Endothelial cell of umbilical vein (primary cell): Measurements from ENCODE around the gene EPB41L4B. TPM values are rescaled to one million over a fixed set of nuclear protein-coding genes. Genes with fewer than 3 reads are reported as not detected.

Source experiments
- BruUV-seq: library from RNA; stranded (reverse); fragments of 400-500 nt; replicated peaks from 2 replicates; lab custom pipeline; 2021; lab: Mats Ljungman, UMichigan
- CTCF ChIA-PET: fragments of 300-600, 350-600 bp; sonication (Branson Sonifier 250); formaldehyde crosslinking; loops from one replicate; lab custom pipeline; 2021; ENCODE audit warnings: antibody characterized with exemption, inconsistent platforms; lab: Charles Lee
- POLR2A ChIA-PET: fragments of 300-600, 350-600 bp; sonication (Branson Sonifier 250); formaldehyde crosslinking; loops from one replicate; lab custom pipeline; 2021; ENCODE audit warnings: antibody characterized with exemption, inconsistent platforms; lab: Charles Lee
- DNase-seq: peaks from one replicate; pipeline ENCODE4 v3.0.0-alpha.2; 2011; ENCODE audit warnings: low read depth, low spot score
- FAIRE-seq: peaks from 2 replicates; lab custom pipeline; 2011; peaks lifted over from hg19 to GRCh38; lab: Jason Lieb, UNC
- H2AFZ ChIP-seq: 2 replicates; pipeline ENCODE4 v1.6.0; 2012; ENCODE audit warnings: low read depth, low read length, control low read depth, inconsistent platforms
- H3K27ac ChIP-seq: 2 replicates; pipeline ENCODE4 v1.5.1; 2011; ENCODE audit warnings: low read depth, mild to moderate bottlenecking, control low read depth, low read length, moderate library complexity; ENCODE audit not compliant: insufficient read depth
- H3K27me3 ChIP-seq, 2 experiments: 2 replicates each; pipeline versions ENCODE4 v1.6.0 to v1.6.1; 2011; ENCODE audit warnings: low read length in 2 of 2, mixed read lengths in 1 of 2; ENCODE audit not compliant: control insufficient read depth in 2 of 2, insufficient read depth in 2 of 2
- H3K36me3 ChIP-seq, 2 experiments: 2 replicates in 1 of 2; 3 replicates in 1 of 2; pipeline ENCODE4 v1.5.1; 2011; ENCODE audit warnings: low read length in 2 of 2, mild to moderate bottlenecking in 1 of 2, moderate library complexity in 1 of 2; ENCODE audit not compliant: control insufficient read depth in 2 of 2, insufficient read depth in 2 of 2; ENCODE audit errors: extremely low read depth in 1 of 2
- H3K4me1 ChIP-seq: 3 replicates; pipeline ENCODE4 v1.5.1; 2011; ENCODE audit warnings: mild to moderate bottlenecking, low read length; ENCODE audit not compliant: control insufficient read depth, insufficient read depth; ENCODE audit errors: extremely low read depth
- H3K4me2 ChIP-seq: 2 replicates; pipeline ENCODE4 v1.6.1; 2011; ENCODE audit warnings: low read length, control low read depth, mixed read lengths; ENCODE audit not compliant: insufficient read depth
- H3K4me3 ChIP-seq, 3 experiments: fragments of 200-600 bp in 1 of 3; sonication (generic), shearing (Covaris generic) in 1 of 3; replicated peaks in 1 of 3; 2 replicates each; pipeline ENCODE4 v1.5.1; 2011 to 2016; ENCODE audit warnings: control low read depth in 3 of 3, low read length in 3 of 3, mild to moderate bottlenecking in 2 of 3, inconsistent platforms in 1 of 3, low read depth in 1 of 3, moderate library complexity in 1 of 3; ENCODE audit not compliant: insufficient read depth in 1 of 3
- H3K79me2 ChIP-seq: 2 replicates; pipeline ENCODE4 v1.6.0; 2012; ENCODE audit warnings: low read length, inconsistent platforms; ENCODE audit not compliant: control insufficient read depth, insufficient read depth
- H3K9ac ChIP-seq: replicated peaks from 2 replicates; pipeline ENCODE3; 2011; ENCODE audit warnings: low read length, control low read depth; ENCODE audit not compliant: insufficient read depth; ENCODE audit errors: extremely low read depth
- H3K9me1 ChIP-seq: replicated peaks from 3 replicates; pipeline ENCODE4 v1.6.0; 2011; ENCODE audit warnings: mild to moderate bottlenecking, low read length; ENCODE audit not compliant: control insufficient read depth, insufficient read depth; ENCODE audit errors: extremely low read depth
- H3K9me3 ChIP-seq: replicated peaks from 2 replicates; pipeline ENCODE4 v1.5.1; 2012; ENCODE audit warnings: low read length, inconsistent platforms; ENCODE audit not compliant: control insufficient read depth, insufficient read depth
- H4K20me1 ChIP-seq: replicated peaks from 2 replicates; pipeline ENCODE3; 2011; ENCODE audit warnings: mild to moderate bottlenecking, low read length; ENCODE audit not compliant: control insufficient read depth, insufficient read depth; ENCODE audit errors: extremely low read depth
- CTCF ChIP-seq, 2 donors: IDR thresholded peaks; 1 replicate in 1 of 2; 2 replicates in 1 of 2; pipeline ENCODE4 v1.5.1; 2011; ENCODE audit warnings: low read length in 2 of 2, mild to moderate bottlenecking in 2 of 2, moderate library complexity in 2 of 2, control low read depth in 1 of 2, inconsistent platforms in 1 of 2, low read depth in 1 of 2; ENCODE audit not compliant: insufficient read depth in 1 of 2; ENCODE audit errors: extremely low read depth in 1 of 2
- EZH2 ChIP-seq: IDR thresholded peaks from 2 replicates; pipeline ENCODE4 v1.6.1; 2012; ENCODE audit warnings: borderline replicate concordance, low read depth, mild to moderate bottlenecking, moderate library complexity, low read length, inconsistent platforms; ENCODE audit not compliant: severe bottlenecking
- FOS ChIP-seq: IDR thresholded peaks from 2 replicates; pipeline ENCODE4 v1.6.1; 2011; ENCODE audit warnings: mild to moderate bottlenecking, low read length, moderate library complexity, borderline replicate concordance; ENCODE audit not compliant: insufficient read depth
- GATA2 ChIP-seq: IDR thresholded peaks from 2 replicates; pipeline ENCODE4 v1.7.0; 2011; ENCODE audit warnings: low read depth, mild to moderate bottlenecking, moderate library complexity, mixed read lengths, low read length; ENCODE audit not compliant: insufficient read length, insufficient read depth
- JUN ChIP-seq: IDR thresholded peaks from 2 replicates; pipeline ENCODE4 v1.6.1; 2011; ENCODE audit warnings: borderline replicate concordance, low read depth; ENCODE audit not compliant: insufficient read length, insufficient read depth
- MAX ChIP-seq: IDR thresholded peaks from 2 replicates; pipeline ENCODE4 v1.6.1; 2011; ENCODE audit not compliant: insufficient read depth, insufficient read length
- POLR2A ChIP-seq: IDR thresholded peaks from 2 replicates; pipeline ENCODE4 v1.6.1; 2012; ENCODE audit warnings: low read depth, mild to moderate bottlenecking, control low read depth, low read length
- POLR2AphosphoS5 ChIP-seq: IDR thresholded peaks from 2 replicates; pipeline ENCODE4 v1.6.1; 2012; ENCODE audit warnings: low read depth, mild to moderate bottlenecking, control low read depth, low read length, moderate library complexity; ENCODE audit not compliant: insufficient read depth
- dilution Hi-C: fragments of 300-500 bp; cut with MboI; formaldehyde crosslinking; loops from one replicate; pipeline ENCODE4 v1.15.0; 2019; ENCODE audit warnings: low sequenced_read_pairs; ENCODE audit not compliant: extremely low pct_ligation_motif_present
- intact Hi-C: fragments of 100-400 bp; cut with micrococcal nuclease; formaldehyde crosslinking; loops from one replicate; pipeline ENCODE4 v1.10.0; 2022
- polyA plus RNA-seq, 4 experiments: library from polyadenylated mRNA; depleted of rRNA in 3 of 4; stranded (reverse) in 3 of 4; unstranded in 1 of 4; fragments of >200 nt; gene quantifications; 2 replicates each; pipeline versions ENCODE4 v1.2.1 to v1.2.3, GENCODE V29; 2011 to 2012; ENCODE audit warnings: missing spikeins in 1 of 4
- total RNA-seq: library from RNA; stranded (reverse); gene quantifications from 2 replicates; pipeline ENCODE4 v1.2.3, GENCODE V29; 2021

Gene EPB41L4B
- total and polyA plus RNA-seq, 2 donors (not counting 3 experiments of a cell fraction or from before 2014, with no cell fraction given), result 0.10 to 0.15 TPM

- BruUV-seq, result no TSS peak
- no peaks in the 10 kb centered on the region for H3K27me3 ChIP-seq
- H3K9me3 ChIP-seq, result no peaks in the 10 kb centered on the region
- intact Hi-C loops (no loop called here), dilution Hi-C loops (no loop called here)
- FAIRE-seq (no peak), DNase-seq (no peak)
- H3K4me1 ChIP-seq, result no peaks in the 10 kb centered on the region
- H3K79me2 ChIP-seq, result no peaks in the 10 kb centered on the region
- no peak overlapping the region for H3K4me2 ChIP-seq
- H3K36me3 ChIP-seq, result no peaks in the 10 kb centered on the region
- no peaks in the 10 kb centered on the region for H3K9me1 ChIP-seq
- ChIA-PET CTCF (no interaction called here), POLR2A (no interaction called here)
- H2AFZ ChIP-seq, result no peak overlapping the region
- no peak overlapping the region for H3K4me3 ChIP-seq
- no peak overlapping the region for H3K9ac ChIP-seq
- no peak overlapping the region for H3K27ac ChIP-seq
- no peaks in the 10 kb centered on the region for H4K20me1 ChIP-seq
- TF ChIP-seq POLR2AphosphoS5 (no peak), JUN (no peak), CTCF (IDR thresholded peaks at IDR 0.05; ENCODE audit: extremely low read depth in 1 of 2, insufficient read depth in 1 of 2, low read depth in 1 of 2, low read length in 2 of 2) (no peak), FOS (no peak), POLR2A (no peak), MAX (no peak), GATA2 (no peak), EZH2 (no peak)
These were observed 26.0 kb upstream of the EPB41L4B start for GRCh38 chr9:109346904-109347303.
